SH-SY5Y (cell line): Measurements from ENCODE around the gene AQP10.

Source experiments
- GATA2 ChIP-seq: IDR thresholded peaks from 2 replicates; pipeline ENCODE4 v1.6.1; 2011; ENCODE audit warnings: mild to moderate bottlenecking, low read depth, low read length
- GATA3 ChIP-seq: IDR thresholded peaks from 2 replicates; pipeline ENCODE4 v1.6.1; 2011; ENCODE audit warnings: low read depth, mild to moderate bottlenecking, low read length, moderate library complexity

- no peak for TF ChIP-seq GATA2
- no peak for TF ChIP-seq GATA3
Observed at GRCh38 chr1:154306151-154306550, 14.7 kb upstream of the AQP10 start.
